Measurements from ENCODE around the gene HMG20A. TPM values are rescaled to one million over a fixed set of nuclear protein-coding genes. Genes with fewer than 3 reads are reported as not detected.

HMG20A gene
- total and polyA plus RNA-seq, 10 of the 15 experiments (the other 5 are each of a cell fraction or from before 2014, with no cell fraction given) = 30.0 to 98.7 (median 46.8) TPM

- TF ChIP-seq ZNF592 (IDR thresholded peaks at IDR 0.05) = no peak
- TF ChIP-seq ZBTB33 (IDR thresholded peaks at IDR 0.05) = no peak
- TF ChIP-seq, protein P1, sequence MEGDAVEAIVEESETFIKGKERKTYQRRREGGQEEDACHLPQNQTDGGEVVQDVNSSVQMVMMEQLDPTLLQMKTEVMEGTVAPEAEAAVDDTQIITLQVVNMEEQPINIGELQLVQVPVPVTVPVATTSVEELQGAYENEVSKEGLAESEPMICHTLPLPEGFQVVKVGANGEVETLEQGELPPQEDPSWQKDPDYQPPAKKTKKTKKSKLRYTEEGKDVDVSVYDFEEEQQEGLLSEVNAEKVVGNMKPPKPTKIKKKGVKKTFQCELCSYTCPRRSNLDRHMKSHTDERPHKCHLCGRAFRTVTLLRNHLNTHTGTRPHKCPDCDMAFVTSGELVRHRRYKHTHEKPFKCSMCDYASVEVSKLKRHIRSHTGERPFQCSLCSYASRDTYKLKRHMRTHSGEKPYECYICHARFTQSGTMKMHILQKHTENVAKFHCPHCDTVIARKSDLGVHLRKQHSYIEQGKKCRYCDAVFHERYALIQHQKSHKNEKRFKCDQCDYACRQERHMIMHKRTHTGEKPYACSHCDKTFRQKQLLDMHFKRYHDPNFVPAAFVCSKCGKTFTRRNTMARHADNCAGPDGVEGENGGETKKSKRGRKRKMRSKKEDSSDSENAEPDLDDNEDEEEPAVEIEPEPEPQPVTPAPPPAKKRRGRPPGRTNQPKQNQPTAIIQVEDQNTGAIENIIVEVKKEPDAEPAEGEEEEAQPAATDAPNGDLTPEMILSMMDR (IDR thresholded peaks at IDR 0.05 in 2 of 3, conservative IDR thresholded peaks at IDR 0.05 in 1 of 3; ENCODE audit: control insufficient read depth in 2 of 3, extremely low read depth in 1 of 3, insufficient read depth in 1 of 3, low read depth in 3 of 3, low read length in 3 of 3) = no peak
- TF ChIP-seq FOXM1 (IDR thresholded peaks at IDR 0.05; ENCODE audit: low read depth, low read length) = no peak
- TF ChIP-seq HDAC6 (IDR thresholded peaks at IDR 0.05; ENCODE audit: unreplicated experiment) = no peak
- no peak for TF ChIP-seq JUND (IDR thresholded peaks at IDR 0.05; ENCODE audit: low read depth, low read length)
- TF ChIP-seq BMI1 (IDR thresholded peaks at IDR 0.05; ENCODE audit: borderline replicate concordance) = no peak
- TF ChIP-seq MEF2B (IDR thresholded peaks at IDR 0.05; ENCODE audit: partially characterized antibody, poor library complexity, severe bottlenecking) = peak; percentile 27
- TF ChIP-seq NR2F1 (conservative IDR thresholded peaks at IDR 0.05) = no peak
- peak; percentile 84; the same call in 1 of the 2 replicates for TF ChIP-seq HDGF (IDR thresholded peaks at IDR 0.05)
- TF ChIP-seq, protein P2, sequence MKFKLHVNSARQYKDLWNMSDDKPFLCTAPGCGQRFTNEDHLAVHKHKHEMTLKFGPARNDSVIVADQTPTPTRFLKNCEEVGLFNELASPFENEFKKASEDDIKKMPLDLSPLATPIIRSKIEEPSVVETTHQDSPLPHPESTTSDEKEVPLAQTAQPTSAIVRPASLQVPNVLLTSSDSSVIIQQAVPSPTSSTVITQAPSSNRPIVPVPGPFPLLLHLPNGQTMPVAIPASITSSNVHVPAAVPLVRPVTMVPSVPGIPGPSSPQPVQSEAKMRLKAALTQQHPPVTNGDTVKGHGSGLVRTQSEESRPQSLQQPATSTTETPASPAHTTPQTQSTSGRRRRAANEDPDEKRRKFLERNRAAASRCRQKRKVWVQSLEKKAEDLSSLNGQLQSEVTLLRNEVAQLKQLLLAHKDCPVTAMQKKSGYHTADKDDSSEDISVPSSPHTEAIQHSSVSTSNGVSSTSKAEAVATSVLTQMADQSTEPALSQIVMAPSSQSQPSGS (IDR thresholded peaks at IDR 0.05; ENCODE audit: low read length) = no peak
- TF ChIP-seq ZNF384 (IDR thresholded peaks at IDR 0.05; ENCODE audit: borderline replicate concordance, low read depth, low read length) = peak; percentile 76; the same call in 1 of the 2 replicates
- no peak for TF ChIP-seq RB1 (IDR thresholded peaks at IDR 0.05; ENCODE audit: borderline replicate concordance)
- no peak for TF ChIP-seq IRF4 (IDR thresholded peaks at IDR 0.05; ENCODE audit: low read depth, low read length)
- no peak for TF ChIP-seq FOS (IDR thresholded peaks at IDR 0.05; ENCODE audit: borderline replicate concordance, extremely low read depth, insufficient read length)
- no peak for TF ChIP-seq RCOR1 (conservative IDR thresholded peaks at IDR 0.05; ENCODE audit: low read depth, low read length)
- TF ChIP-seq, protein P3, sequence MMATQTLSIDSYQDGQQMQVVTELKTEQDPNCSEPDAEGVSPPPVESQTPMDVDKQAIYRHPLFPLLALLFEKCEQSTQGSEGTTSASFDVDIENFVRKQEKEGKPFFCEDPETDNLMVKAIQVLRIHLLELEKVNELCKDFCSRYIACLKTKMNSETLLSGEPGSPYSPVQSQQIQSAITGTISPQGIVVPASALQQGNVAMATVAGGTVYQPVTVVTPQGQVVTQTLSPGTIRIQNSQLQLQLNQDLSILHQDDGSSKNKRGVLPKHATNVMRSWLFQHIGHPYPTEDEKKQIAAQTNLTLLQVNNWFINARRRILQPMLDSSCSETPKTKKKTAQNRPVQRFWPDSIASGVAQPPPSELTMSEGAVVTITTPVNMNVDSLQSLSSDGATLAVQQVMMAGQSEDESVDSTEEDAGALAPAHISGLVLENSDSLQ (IDR thresholded peaks at IDR 0.05) = peak; percentile 70
- peak; percentile 92 for TF ChIP-seq RAD51 (IDR thresholded peaks at IDR 0.05)
These were observed 11.2 kb upstream of the HMG20A start (continued) for GRCh38 chr15:77409259-77410156.
